PC-3 (cell line): ENCODE data around the gene MIB2.

Experiments
- EZH2 ChIP-seq: fragments of 300-600 bp; sonication (generic); IDR thresholded peaks from one replicate; pipeline ENCODE4 v1.6.1; 2017; ENCODE audit warnings: antibody characterized with exemption, mild to moderate bottlenecking, low read length; ENCODE audit not compliant: unreplicated experiment
- TF ChIP-seq, protein P1 (sequence below): fragments of 300-600 bp; sonication (generic); conservative IDR thresholded peaks from 2 replicates; pipeline ENCODE4 v1.5.1; 2017; ENCODE audit warnings: antibody characterized with exemption, low read depth, mild to moderate bottlenecking, low read length

DNA sequence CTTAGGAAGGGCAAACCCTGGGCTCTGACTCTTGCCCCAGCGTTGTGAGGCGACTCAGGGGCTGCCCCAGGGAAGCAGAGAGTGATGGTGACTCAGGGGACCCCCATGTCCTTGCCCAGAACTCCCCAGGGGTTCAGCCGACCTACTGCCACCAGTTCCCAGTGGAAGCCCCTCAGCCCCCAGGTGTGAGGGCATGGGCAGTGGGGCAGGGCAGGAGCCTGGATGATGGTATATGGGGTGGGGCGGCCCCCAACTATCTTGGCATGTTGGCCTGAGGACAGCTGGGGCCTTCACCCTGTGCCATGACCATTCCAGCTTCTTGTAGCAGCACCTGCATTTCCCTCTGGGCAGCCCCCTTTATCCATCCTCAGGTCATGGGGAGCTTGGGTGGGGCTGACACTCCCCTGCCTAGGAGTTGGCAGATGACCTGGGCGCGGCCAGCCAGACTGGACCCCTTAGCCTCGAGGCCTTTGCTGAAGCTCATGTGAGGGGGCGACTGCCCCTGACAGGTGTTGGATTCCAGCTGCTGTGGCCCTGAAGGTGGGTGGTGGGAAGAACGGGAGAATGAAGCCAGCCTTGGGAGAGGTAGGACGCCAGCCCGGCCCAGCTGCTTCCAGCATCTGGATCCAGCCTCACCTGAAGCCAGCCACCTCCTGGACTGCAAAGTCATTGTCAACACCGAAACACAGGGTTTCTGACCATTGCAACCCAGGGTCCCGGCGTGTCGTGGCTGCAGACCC, 13.6 kb upstream of the MIB2 start:
- TF ChIP-seq EZH2: no peak
- TF ChIP-seq, protein P1, sequence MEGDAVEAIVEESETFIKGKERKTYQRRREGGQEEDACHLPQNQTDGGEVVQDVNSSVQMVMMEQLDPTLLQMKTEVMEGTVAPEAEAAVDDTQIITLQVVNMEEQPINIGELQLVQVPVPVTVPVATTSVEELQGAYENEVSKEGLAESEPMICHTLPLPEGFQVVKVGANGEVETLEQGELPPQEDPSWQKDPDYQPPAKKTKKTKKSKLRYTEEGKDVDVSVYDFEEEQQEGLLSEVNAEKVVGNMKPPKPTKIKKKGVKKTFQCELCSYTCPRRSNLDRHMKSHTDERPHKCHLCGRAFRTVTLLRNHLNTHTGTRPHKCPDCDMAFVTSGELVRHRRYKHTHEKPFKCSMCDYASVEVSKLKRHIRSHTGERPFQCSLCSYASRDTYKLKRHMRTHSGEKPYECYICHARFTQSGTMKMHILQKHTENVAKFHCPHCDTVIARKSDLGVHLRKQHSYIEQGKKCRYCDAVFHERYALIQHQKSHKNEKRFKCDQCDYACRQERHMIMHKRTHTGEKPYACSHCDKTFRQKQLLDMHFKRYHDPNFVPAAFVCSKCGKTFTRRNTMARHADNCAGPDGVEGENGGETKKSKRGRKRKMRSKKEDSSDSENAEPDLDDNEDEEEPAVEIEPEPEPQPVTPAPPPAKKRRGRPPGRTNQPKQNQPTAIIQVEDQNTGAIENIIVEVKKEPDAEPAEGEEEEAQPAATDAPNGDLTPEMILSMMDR: no peak
